Retinal pigment epithelial cell (primary cell): ENCODE data around the gene PSG6.
A peak's percentile ranks its signal among the peaks of the same experiment; 100 is the strongest.
"Not testable (repeated sequence)": the region's sequence is repeated elsewhere in the genome, so short reads cannot be mapped to it uniquely, and the experiment has no call there.

ENCODE experiments used
- DNase-seq: peaks from one replicate; pipeline ENCODE4 v3.0.0-alpha.2; 2010; ENCODE audit warnings: low read depth
- H3K4me3 ChIP-seq: 2 replicates; pipeline ENCODE4 v1.5.1; 2011; ENCODE audit warnings: mild to moderate bottlenecking, low read length, control low read depth, moderate library complexity
- TF ChIP-seq, protein P1 (sequence below): conservative IDR thresholded peaks from 2 replicates; pipeline ENCODE4 v1.5.1; 2011; ENCODE audit warnings: low read depth, low read length, control low read depth, inconsistent platforms

PSG6 gene

GRCh38 chr19:42906162-42906561 is 11.5 kb downstream of the PSG6 start:
- not testable (repeated sequence) for H3K4me3 ChIP-seq, DNase-seq

DNA sequence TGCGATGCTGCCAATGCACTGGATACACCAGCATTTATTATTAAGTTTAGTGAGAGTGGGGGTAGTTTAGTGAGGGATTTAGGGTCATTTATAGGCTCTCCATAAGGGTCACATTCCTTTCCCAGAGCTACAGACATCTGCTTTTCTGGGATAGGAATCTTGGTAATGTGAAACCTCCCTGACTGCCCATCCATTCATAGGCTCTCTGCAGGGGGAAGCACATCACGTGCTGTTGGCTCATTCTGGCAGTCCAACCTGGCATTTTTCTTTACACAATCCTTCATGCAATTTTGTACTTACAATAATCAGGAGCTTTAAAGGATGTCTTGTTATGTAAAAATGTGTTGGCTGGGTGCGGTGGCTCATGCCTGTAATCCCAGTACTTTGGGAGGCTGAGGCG is 17.1 kb downstream of the PSG6 start:
- not testable (repeated sequence) for H3K4me3 ChIP-seq
- DNase-seq, result peak; percentile 33

- H3K4me3 ChIP-seq, DNase-seq: not testable (repeated sequence)
Measured at GRCh38 chr19:42899674-42900073, 18.0 kb downstream of the PSG6 start.

GRCh38 chr19:42899110-42899509 is 18.6 kb downstream of the PSG6 start:
- DNase-seq, result not testable (repeated sequence)

GRCh38 chr19:42898656-42899055 is 19.0 kb downstream of the PSG6 start:
- not testable (repeated sequence) for DNase-seq, H3K4me3 ChIP-seq

More at GRCh38 chr19:42899110-42899509, 18.6 kb downstream of the PSG6 start:
- H3K4me3 ChIP-seq, result not testable (repeated sequence)

- not testable (repeated sequence) for DNase-seq, H3K4me3 ChIP-seq
Measured at GRCh38 chr19:42897729-42898128, 20.0 kb downstream of the PSG6 start.

GRCh38 chr19:42890446-42890845 is 27.2 kb downstream of the PSG6 start:
- DNase-seq, H3K4me3 ChIP-seq: not testable (repeated sequence)

DNA sequence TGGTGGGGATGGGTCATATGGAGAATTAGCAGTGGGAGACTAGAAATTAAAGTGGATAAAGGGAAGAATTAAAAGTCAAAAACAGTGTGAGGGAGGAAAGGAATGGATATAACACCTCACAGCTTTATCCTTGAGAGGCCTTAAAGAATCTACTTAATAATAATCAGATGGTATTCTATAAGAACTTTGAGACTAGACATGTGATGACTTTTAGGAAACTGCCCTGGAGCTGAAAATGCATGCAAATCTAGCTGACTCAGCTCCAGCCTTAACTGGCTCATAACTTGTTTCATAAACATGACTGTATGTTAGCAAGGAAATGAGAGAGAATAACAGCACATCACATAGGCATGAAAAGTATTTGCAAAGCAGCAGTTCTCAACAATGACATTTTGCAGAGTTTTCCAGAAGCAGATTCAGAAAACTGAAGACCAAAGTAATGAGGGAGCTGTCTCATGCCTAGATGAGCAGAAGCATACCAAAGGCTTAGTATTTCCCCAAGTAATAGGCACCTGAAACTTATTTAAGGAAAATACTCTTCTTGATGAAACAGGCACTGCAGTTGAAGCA is 29.7 kb downstream of the PSG6 start:
- H3K4me3 ChIP-seq, DNase-seq: not testable (repeated sequence)

- DNase-seq, H3K4me3 ChIP-seq: not testable (repeated sequence)
Measured at GRCh38 chr19:42882730-42883129, 35.0 kb downstream of the PSG6 start.

DNA sequence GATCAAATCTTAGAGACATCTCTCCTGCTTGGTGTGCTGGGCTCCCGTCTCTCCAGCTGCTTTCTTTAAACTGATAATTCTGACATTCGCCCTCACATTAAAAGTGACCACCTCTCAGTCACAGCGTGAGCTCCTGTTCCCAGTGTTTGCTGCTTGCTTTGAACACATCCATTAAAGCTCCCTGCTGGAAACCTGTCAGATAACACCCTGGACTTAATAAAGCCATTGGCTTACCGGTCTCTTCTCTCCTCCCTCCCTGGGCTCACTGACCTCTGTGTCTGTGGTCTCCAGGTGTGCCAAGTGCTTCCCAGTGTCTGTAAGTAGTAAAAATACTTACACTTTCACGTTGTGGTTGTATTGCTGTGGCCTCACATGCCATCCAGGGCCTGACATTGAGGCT is 35.7 kb downstream of the PSG6 start:
- DNase-seq, H3K4me3 ChIP-seq: not testable (repeated sequence)

GRCh38 chr19:42881279-42881678 is 36.4 kb downstream of the PSG6 start:
- DNase-seq, H3K4me3 ChIP-seq: not testable (repeated sequence)
- TF ChIP-seq, protein P1, sequence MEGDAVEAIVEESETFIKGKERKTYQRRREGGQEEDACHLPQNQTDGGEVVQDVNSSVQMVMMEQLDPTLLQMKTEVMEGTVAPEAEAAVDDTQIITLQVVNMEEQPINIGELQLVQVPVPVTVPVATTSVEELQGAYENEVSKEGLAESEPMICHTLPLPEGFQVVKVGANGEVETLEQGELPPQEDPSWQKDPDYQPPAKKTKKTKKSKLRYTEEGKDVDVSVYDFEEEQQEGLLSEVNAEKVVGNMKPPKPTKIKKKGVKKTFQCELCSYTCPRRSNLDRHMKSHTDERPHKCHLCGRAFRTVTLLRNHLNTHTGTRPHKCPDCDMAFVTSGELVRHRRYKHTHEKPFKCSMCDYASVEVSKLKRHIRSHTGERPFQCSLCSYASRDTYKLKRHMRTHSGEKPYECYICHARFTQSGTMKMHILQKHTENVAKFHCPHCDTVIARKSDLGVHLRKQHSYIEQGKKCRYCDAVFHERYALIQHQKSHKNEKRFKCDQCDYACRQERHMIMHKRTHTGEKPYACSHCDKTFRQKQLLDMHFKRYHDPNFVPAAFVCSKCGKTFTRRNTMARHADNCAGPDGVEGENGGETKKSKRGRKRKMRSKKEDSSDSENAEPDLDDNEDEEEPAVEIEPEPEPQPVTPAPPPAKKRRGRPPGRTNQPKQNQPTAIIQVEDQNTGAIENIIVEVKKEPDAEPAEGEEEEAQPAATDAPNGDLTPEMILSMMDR, result peak; percentile 53

DNA sequence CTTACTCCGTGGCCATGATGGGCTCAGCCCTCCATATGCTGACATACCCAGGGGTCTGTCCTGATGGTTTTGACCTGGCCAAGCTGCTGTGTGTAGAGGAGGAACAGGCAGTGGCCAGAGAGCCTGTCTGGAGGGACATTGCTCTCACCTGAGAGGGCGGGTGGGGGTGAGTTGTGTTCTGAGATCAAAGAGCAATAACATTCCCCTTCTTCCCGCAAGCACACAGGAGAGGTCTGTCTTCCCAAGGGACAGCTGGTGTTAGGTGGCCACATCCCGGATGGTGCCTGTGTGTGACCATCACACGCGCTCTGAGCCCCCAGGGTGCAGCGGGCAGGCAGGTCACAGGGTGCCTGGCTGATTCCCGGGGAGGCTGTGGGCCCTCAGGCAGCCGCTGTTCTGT is 37.1 kb downstream of the PSG6 start:
- H3K4me3 ChIP-seq, DNase-seq: not testable (repeated sequence)

- DNase-seq, result no peak
- TF ChIP-seq, protein P1, result no peak
- H3K4me3 ChIP-seq, result no peak within 1 kb of the TSS
Measured at GRCh38 chr19:42879613-42880012, 38.1 kb downstream of the PSG6 start, which contains the start of gene PSG1. Gene PSG1 (minus strand): TSS chr19:42879713. CDS start chr19:42879581, 132 bp downstream.

DNA sequence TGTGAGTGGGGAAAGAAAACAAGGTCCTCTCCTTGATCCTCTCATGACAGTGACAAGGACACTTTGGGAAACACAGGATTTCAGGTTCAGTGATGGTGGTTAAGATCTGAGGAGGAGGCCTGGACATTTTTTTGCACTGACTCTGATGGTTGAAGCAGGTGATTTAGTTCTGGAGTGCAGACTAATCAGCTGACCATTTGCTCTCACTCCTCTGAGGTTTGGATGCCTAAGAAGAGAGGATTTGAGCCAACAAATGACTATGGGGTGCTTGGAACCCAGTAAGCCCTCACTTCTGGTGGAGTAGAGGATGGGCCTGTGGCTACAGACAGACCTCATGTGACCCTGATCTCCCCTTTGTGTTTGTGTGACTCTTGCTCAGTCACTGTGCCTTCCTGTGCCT is 41.1 kb downstream of the PSG6 start:
- peak; percentile 54 for DNase-seq

DNA sequence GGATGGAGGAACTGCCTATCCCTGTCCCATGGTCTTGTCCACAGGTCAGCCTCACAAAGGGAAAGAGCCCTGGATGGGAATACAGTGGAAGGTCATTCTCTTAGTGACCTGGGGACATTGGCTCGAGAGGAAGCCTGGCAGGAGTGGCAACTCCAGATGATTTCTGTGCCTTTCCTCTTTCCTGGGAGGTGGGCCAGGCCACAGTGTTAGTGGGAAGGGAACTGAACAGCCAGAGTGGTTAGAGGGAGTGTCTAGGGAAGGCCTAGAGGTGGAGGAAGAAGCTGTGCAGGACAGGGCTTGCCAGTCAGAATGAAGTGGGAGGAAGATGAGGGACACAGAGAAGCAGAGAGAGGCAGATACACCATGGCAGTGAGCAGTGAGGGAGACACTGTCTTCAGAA is 41.8 kb downstream of the PSG6 start:
- not testable (repeated sequence) for H3K4me3 ChIP-seq, DNase-seq

More for the DNA sequence above, 41.1 kb downstream of the PSG6 start:
- not testable (repeated sequence) for H3K4me3 ChIP-seq

- peak; percentile 55 for DNase-seq
- H3K4me3 ChIP-seq, result not testable (repeated sequence)
Measured at GRCh38 chr19:42874901-42875813, 42.5 kb downstream of the PSG6 start.

- H3K4me3 ChIP-seq, result not testable (repeated sequence)
Measured at GRCh38 chr19:42874136-42874535, 43.6 kb downstream of the PSG6 start.

More at GRCh38 chr19:42874136-42874535, 43.6 kb downstream of the PSG6 start:
- not testable (repeated sequence) for DNase-seq
